ENCODE data around the gene METTL8. TPM values are rescaled to one million over a fixed set of nuclear protein-coding genes. Genes with fewer than 3 reads are reported as not detected.

METTL8 gene
- total and polyA plus RNA-seq, 8 donors = 2.2 to 9.0 (median 5.8) TPM

DNA sequence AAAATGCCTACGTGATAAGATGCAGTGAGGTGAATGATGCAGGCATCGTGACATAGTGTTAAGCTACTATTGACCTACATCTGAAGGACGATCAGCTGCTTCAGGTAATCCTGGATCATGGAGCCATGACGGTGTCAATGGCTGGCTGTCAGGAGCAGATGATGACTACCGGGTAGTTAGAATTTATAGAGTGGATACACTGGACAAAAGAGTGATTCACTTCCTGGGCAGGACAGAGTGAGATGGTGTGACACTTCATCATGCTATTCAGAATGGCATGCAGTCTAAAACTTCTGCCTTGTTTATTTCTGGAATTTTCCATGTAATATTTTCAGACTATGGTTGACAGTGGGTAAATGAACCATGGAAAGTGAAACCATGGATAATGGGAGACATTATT, 29.5 kb downstream of the METTL8 start:
- no peak for FAIRE-seq

DNA sequence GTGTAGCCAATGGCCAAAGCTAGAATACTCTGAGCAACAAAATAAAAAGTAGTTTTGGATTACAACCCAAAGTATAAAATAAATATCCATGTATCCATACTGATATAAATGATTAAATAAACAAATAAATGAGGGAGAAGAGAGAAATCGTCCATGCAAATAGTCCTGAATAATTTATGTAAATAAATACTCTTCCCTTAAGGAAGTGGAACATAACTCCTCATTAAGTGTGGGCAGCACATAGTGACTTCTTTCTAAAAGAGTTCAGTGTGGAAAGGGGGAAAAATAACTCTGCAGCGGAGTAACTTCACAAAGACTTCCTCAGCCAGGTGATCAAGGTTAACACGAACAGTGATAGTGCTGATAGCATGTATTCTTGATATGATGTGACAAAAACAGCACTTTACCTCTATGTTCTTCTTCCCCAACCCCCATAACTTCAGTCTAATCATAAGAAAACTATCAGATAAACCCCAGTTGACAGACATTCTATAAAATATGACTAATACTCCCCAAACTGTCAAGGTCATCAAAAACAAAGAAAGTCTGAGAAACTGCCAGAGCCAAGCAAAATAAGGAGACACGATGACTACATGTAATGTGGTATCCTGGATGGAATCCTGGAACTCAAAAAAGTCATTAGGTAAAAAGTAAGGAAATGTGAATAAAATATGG, 30.7 kb downstream of the METTL8 start:
- H3K27ac ChIP-seq = no peak overlapping the region
- no peaks in the 10 kb centered on the region for H3K9me3 ChIP-seq
- ATAC-seq (no peak), FAIRE-seq (no peak), DNase-seq (no peak)
- H3K4me1 ChIP-seq = peaks cover 0 to 6% (median 0%) of the 10 kb centered on the region in 3 donors
- no peak overlapping the region for H3K4me3 ChIP-seq
- no peaks in the 10 kb centered on the region for H3K27me3 ChIP-seq
- no peaks in the 10 kb centered on the region for H3K36me3 ChIP-seq
- intact Hi-C loops (cut with DNase I) = no loop called here
- WGBS, 2 donors = 41 to 51% methylated on average over 4 of the region's 4 CpGs
- TF ChIP-seq, protein P1, sequence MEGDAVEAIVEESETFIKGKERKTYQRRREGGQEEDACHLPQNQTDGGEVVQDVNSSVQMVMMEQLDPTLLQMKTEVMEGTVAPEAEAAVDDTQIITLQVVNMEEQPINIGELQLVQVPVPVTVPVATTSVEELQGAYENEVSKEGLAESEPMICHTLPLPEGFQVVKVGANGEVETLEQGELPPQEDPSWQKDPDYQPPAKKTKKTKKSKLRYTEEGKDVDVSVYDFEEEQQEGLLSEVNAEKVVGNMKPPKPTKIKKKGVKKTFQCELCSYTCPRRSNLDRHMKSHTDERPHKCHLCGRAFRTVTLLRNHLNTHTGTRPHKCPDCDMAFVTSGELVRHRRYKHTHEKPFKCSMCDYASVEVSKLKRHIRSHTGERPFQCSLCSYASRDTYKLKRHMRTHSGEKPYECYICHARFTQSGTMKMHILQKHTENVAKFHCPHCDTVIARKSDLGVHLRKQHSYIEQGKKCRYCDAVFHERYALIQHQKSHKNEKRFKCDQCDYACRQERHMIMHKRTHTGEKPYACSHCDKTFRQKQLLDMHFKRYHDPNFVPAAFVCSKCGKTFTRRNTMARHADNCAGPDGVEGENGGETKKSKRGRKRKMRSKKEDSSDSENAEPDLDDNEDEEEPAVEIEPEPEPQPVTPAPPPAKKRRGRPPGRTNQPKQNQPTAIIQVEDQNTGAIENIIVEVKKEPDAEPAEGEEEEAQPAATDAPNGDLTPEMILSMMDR (IDR thresholded peaks at IDR 0.05) = no peak

More for the DNA sequence above, 29.5 kb downstream of the METTL8 start:
- Histone ChIP-seq H3K27ac (no peak overlapping the region), H3K36me3 (no peaks in the 10 kb centered on the region), H3K4me1 (peaks cover 0 to 6% (median 0%) of the 10 kb centered on the region in 3 donors), H3K27me3 (no peaks in the 10 kb centered on the region), H3K9me3 (no peaks in the 10 kb centered on the region), H3K4me3 (no peak overlapping the region)
- no peak for ATAC-seq
- WGBS, 2 donors = 85 to 97% methylated on average over 5 of the region's 5 CpGs
- DNase-seq = no peak
- TF ChIP-seq, protein P1 (IDR thresholded peaks at IDR 0.05) = no peak
- intact Hi-C loops (cut with DNase I) = no loop called here

DNA sequence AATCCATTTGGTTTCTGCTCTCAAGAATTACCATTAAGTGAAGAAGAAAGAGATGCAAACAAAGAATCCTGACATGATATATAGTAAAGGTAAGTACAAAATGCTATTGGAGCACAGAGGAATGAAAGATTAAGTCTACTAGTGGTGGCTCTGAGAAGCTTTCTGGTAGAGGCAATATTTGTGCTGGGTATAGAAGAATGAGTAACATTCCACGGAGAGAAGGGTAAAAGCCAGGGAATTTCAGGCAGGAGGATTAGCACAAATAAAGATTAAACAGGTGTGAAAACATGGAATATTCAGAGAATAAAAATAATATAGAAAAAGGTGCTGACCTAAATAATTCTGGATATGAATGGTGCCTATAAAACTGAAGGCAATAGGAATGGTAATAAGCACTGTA, 31.8 kb downstream of the METTL8 start:
- Histone ChIP-seq H3K4me3 (no peak overlapping the region), H3K27ac (no peak overlapping the region), H3K9me3 (no peaks in the 10 kb centered on the region), H3K4me1 (peaks cover 0 to 6% (median 0%) of the 10 kb centered on the region in 3 donors), H3K36me3 (no peaks in the 10 kb centered on the region), H3K27me3 (no peaks in the 10 kb centered on the region)
- FAIRE-seq = no peak
- intact Hi-C loops (cut with DNase I) = no loop called here
- 90 to 99% methylated on average over 1 of the region's 1 CpG for WGBS, 2 donors
- TF ChIP-seq, protein P1 (IDR thresholded peaks at IDR 0.05) = no peak
- no peak for ATAC-seq
- no peak for DNase-seq

DNA sequence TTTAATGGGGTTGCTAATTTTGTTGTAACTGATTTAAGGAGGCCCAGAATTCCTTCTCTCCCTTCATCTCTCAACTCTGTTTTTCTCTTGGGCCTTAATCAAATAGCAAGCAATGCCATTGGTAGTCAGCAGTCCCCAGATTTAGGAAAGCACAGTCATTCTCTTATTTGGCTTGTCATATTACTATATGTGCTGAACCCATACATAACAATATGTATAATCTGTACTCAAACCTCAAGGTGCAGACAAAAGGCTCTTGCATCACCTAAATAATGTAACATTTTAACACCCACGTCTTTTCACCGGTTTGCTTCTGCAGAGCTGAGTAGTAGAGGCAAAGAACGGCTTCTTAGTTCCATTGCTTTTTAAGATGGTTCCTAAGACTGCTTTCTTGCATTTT, 33.4 kb downstream of the METTL8 start:
- DNase-seq (no peak), ATAC-seq (no peak), FAIRE-seq (no peak)
- Histone ChIP-seq H3K9me3 (no peaks in the 10 kb centered on the region), H3K4me1 (peaks cover 0 to 5% (median 0%) of the 10 kb centered on the region in 3 donors), H3K4me3 (no peak overlapping the region), H3K36me3 (no peaks in the 10 kb centered on the region), H3K27ac (no peak overlapping the region), H3K27me3 (no peaks in the 10 kb centered on the region)
- intact Hi-C loops (cut with DNase I) = no loop called here
- WGBS, 2 donors = 92 to 95% methylated on average over 3 of the region's 3 CpGs
- TF ChIP-seq, protein P1 (IDR thresholded peaks at IDR 0.05) = no peak

DNA sequence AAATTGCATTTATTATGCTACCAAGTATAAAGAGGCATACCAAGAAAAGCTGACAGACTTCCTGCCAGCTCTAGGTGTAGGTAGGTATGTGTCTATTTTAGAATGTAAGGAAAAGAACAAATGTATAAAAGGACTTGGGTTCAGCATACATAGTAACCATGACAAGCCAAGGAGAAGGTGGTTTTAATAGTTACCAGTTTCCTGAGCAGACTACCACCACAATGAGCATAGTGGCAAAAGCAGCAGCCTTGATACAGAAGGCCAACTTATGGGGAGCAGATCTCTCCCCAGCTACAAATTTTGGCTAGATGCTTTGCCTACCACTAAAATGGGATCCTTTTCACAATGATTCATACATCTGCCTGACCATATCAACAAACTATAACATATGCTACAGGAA, 34.5 kb downstream of the METTL8 start:
- Histone ChIP-seq H3K9me3 (no peaks in the 10 kb centered on the region), H3K27ac (no peak overlapping the region), H3K27me3 (no peaks in the 10 kb centered on the region), H3K36me3 (no peaks in the 10 kb centered on the region), H3K4me1 (peaks cover 0 to 3% (median 0%) of the 10 kb centered on the region in 3 donors), H3K4me3 (no peak overlapping the region)
- ATAC-seq (no peak), DNase-seq (no peak), FAIRE-seq (no peak)
- intact Hi-C loops (cut with DNase I) = no loop called here
- TF ChIP-seq, protein P1 (IDR thresholded peaks at IDR 0.05) = no peak

Measured in pancreas (tissue), 10 donors.